Stomach (tissue), 9 donors: ENCODE measurements around the gene LEMD2. TPM values are rescaled to one million over a fixed set of nuclear protein-coding genes. Genes with fewer than 3 reads are reported as not detected.

ENCODE experiments used
- DNase-seq, 2 donors: peaks; one replicate each; pipeline versions ENCODE4 v3.0.0 to v3.0.0-alpha.2; 2013 to 2019
- H3K27ac ChIP-seq, 5 donors: fragments of 200-600 bp in 4 of 5; sonication (generic) in 4 of 5; one replicate each; pipeline ENCODE4 v1.5.1; 2013 to 2019; ENCODE audit warnings: mild to moderate bottlenecking in 1 of 5, moderate library complexity in 1 of 5
- H3K27me3 ChIP-seq, 3 donors: fragments of 200-600 bp; sonication (generic); one replicate each; pipeline ENCODE4 v1.5.1; 2017 to 2019; ENCODE audit warnings: mixed run types in 1 of 3
- H3K36me3 ChIP-seq, 4 donors: fragments of 200-600 bp; sonication (generic); 1 replicate in 3 of 4; 2 replicates in 1 of 4; pipeline ENCODE4 v1.5.1; 2016 to 2019
- H3K4me1 ChIP-seq, 4 donors: fragments of 200-600 bp; sonication (generic); one replicate each; pipeline ENCODE4 v1.5.1; 2016 to 2019
- H3K4me3 ChIP-seq, 4 donors: fragments of 200-600 bp; sonication (generic) in 3 of 4; one replicate each; pipeline ENCODE4 v1.5.1; 2016 to 2019; ENCODE audit warnings: mild to moderate bottlenecking in 1 of 4
- H3K9me3 ChIP-seq, 4 donors: fragments of 200-600 bp; sonication (generic); one replicate each; pipeline ENCODE4 v1.5.1; 2016 to 2019
- EP300 ChIP-seq: sonication (generic); formaldehyde crosslinking; IDR thresholded peaks from one replicate; pipeline ENCODE4 v1.6.1; 2017; ENCODE audit warnings: antibody characterized with exemption
- POLR2A ChIP-seq, 4 donors: fragments of 450-650 bp; IDR thresholded peaks; one replicate each; pipeline ENCODE4 v1.6.1; 2016; ENCODE audit warnings: antibody characterized with exemption in 4 of 4, control low read depth in 2 of 4, mild to moderate bottlenecking in 1 of 4, moderate library complexity in 1 of 4
- POLR2AphosphoS5 ChIP-seq, 3 donors: sonication (generic); formaldehyde crosslinking; IDR thresholded peaks; one replicate each; pipeline ENCODE4 v1.6.1; 2016; ENCODE audit warnings: antibody characterized with exemption in 3 of 3
- WGBS, 5 donors: extraction: QIAGEN DNeasy Blood & Tissue Kit in 3 of 5; methylation state at CpG; one replicate each; pipeline versions ENCODE4 v1.1.5 to v1.1.7; 2013 to 2018; 5-methylcytosine and 5-hydroxymethylcytosine counted together
- intact Hi-C: fragments of 100-400 bp; cut with DNase I; formaldehyde crosslinking; loops from one replicate; pipeline ENCODE4 v1.15.1; 2023; ENCODE audit warnings: low total_unique reads
- polyA plus RNA-seq, 3 donors: library from polyadenylated mRNA; stranded (reverse); fragments of 200-250 nt; gene quantifications; one replicate each; pipeline ENCODE4 v1.2.3, GENCODE V29; 2013
- total RNA-seq, 5 donors: library from RNA; depleted of rRNA; stranded (reverse); fragments of >200 nt; gene quantifications; one replicate each; pipeline versions ENCODE4 v1.1.0 to v1.2.3, GENCODE V29; 2014 to 2016
- TF ChIP-seq, protein P1 (sequence below), 7 experiments: fragments of 450-650 bp in 4 of 7; fragments of 200-600 bp in 3 of 7; sonication (generic) in 3 of 7; IDR thresholded peaks; one replicate each; pipeline ENCODE4 v1.5.1; 2016 to 2019; ENCODE audit warnings: antibody characterized with exemption in 7 of 7, control low read depth in 2 of 7, mild to moderate bottlenecking in 1 of 7
- donor health status: healthy with polysubstance abuse.
- donor health status: Bipolar disorder and iron deficiency.
- donor health status: healthy.

The LEMD2 gene
- total and polyA plus RNA-seq, 8 donors: 22.0 to 428 (median 54.2) TPM

DNA sequence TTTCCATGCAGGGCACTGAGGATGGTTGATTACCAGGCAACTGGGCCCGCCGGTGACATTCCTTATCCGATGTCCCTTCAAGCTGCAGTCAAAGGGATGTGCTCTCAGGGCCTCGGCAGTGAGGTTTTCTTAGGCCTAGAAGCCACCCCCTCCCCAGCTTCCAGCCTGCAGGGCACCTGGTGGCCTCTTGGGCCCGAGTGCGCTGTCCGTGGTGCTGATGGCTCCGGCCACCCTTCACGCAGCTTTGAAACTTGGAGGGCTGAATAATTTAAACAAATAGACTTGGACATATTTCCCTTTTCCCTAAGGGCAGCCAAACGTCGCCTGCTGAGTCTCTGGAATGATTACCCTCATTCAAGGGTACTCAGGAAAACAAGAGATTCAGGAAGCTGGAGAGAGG lies 23.7 kb upstream of the LEMD2 start:
- Histone ChIP-seq H3K9me3 (no peaks in the 10 kb centered on the region), H3K27me3 (peaks cover 0 to 72% (median 19%) of the 10 kb centered on the region in 3 donors), H3K27ac (no peak overlapping the region), H3K4me1 (peaks cover 0 to 10% (median 9%) of the 10 kb centered on the region in 4 donors), H3K4me3 (no peak overlapping the region), H3K36me3 (no peaks in the 10 kb centered on the region)
- DNase-seq: peak; percentile 35 to 87
- intact Hi-C loops: no loop called here
- no peak for TF ChIP-seq POLR2A (IDR thresholded peaks at IDR 0.05)
- TF ChIP-seq, protein P1, sequence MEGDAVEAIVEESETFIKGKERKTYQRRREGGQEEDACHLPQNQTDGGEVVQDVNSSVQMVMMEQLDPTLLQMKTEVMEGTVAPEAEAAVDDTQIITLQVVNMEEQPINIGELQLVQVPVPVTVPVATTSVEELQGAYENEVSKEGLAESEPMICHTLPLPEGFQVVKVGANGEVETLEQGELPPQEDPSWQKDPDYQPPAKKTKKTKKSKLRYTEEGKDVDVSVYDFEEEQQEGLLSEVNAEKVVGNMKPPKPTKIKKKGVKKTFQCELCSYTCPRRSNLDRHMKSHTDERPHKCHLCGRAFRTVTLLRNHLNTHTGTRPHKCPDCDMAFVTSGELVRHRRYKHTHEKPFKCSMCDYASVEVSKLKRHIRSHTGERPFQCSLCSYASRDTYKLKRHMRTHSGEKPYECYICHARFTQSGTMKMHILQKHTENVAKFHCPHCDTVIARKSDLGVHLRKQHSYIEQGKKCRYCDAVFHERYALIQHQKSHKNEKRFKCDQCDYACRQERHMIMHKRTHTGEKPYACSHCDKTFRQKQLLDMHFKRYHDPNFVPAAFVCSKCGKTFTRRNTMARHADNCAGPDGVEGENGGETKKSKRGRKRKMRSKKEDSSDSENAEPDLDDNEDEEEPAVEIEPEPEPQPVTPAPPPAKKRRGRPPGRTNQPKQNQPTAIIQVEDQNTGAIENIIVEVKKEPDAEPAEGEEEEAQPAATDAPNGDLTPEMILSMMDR (IDR thresholded peaks at IDR 0.05): peak in 3 of 7 experiments; percentile 12 to 42 (median 38)
- WGBS, 5 donors: 3 to 8% (median 3%) methylated on average over 11 of the region's 11 CpGs

DNA sequence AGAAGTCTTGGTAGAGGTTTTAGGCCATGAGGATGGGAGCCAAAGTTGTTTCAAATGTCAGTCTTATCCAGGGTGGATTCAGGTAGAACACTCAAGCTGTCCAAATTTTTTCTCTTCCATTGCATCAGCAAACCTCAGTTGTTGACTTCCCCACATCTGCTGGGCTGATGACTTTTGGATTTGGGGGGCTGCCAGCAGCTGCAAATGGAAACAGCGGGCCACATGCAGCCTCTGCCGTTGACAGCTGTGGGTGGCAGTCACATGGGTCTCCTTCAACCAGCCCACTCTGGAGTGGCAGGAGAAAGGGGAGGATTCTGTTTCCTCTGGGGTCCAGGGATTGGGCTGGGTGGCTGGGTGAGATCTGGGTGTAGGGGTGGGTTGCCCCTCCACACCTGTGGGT lies 20.7 kb upstream of the LEMD2 start:
- H3K36me3 ChIP-seq: no peaks in the 10 kb centered on the region
- H3K27me3 ChIP-seq: peaks cover 0 to 85% (median 21%) of the 10 kb centered on the region in 3 donors
- 24 to 64% (median 58%) methylated on average over 2 of the region's 2 CpGs for WGBS, 5 donors
- DNase-seq: peak in 1 of 2 donors; percentile 36
- intact Hi-C loops: no loop called here
- no peak for TF ChIP-seq EP300
- TF ChIP-seq POLR2A (IDR thresholded peaks at IDR 0.05): no peak
- TF ChIP-seq POLR2AphosphoS5 (IDR thresholded peaks at IDR 0.05): no peak
- TF ChIP-seq, protein P1 (IDR thresholded peaks at IDR 0.05): no peak
- H3K4me3 ChIP-seq: no peak overlapping the region
- H3K4me1 ChIP-seq: peaks cover 0 to 5% (median 0%) of the 10 kb centered on the region in 4 donors
- H3K9me3 ChIP-seq: no peaks in the 10 kb centered on the region
- no peak overlapping the region for H3K27ac ChIP-seq

DNA sequence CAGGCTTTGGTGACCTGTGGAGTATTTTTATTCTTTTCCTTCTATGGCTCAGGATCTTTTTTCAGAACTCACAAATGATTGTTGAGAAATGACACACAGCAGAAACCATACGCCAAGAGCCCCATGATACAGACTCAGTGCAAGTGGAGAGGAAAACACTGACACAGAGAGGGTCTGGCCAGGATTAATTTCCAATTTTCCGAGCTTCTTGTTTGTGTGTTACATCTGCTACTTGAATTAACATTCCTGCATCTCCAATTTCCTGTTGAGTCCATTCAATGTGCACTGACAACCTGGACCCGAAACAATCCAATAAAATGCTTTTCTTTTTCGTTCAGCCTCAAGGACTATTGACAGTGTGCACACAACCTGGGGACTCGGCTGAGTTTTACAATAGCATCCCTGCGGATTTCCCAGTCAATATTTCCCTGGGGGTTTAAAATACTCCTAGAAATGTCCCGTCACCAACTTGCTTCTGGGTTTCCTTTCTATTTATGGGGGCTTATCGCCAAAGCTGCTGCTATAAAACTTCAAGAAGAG lies 19.8 kb upstream of the LEMD2 start:
- WGBS, 5 donors: 42 to 54% (median 48%) methylated on average over 8 of the region's 8 CpGs
- intact Hi-C loops: no loop called here

DNA sequence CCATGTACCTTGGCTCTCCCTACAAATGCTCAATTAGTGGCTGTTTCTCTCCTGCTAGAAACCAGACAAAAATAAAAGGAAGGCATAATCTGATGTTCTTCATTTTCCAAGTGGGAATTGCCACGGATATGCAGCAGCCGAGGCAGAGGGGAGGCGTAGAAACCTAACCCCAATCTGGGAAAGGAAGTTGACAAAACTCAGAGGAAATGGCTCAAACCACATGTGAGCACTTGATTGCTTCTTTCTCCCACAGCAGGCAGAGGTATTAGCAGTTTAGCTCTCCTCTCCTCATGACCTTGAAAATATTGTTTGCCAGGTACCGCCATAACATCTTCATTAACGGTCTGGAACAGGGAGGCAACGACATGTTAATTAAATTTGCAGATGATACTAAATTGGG lies 18.7 kb upstream of the LEMD2 start:
- no peak for TF ChIP-seq EP300
- TF ChIP-seq, protein P1 (IDR thresholded peaks at IDR 0.05): no peak
- no peak for TF ChIP-seq POLR2A (IDR thresholded peaks at IDR 0.05)
- no peak for TF ChIP-seq POLR2AphosphoS5 (IDR thresholded peaks at IDR 0.05)
- 55 to 71% (median 68%) methylated on average over 6 of the region's 6 CpGs for WGBS, 5 donors
- DNase-seq: no peak

More for the DNA sequence above, 19.8 kb upstream of the LEMD2 start:
- no peaks in the 10 kb centered on the region for H3K9me3 ChIP-seq
- peaks cover 0 to 85% (median 16%) of the 10 kb centered on the region in 3 donors for H3K27me3 ChIP-seq
- no peak overlapping the region for H3K27ac ChIP-seq
- peaks cover 0 to 5% (median 0%) of the 10 kb centered on the region in 4 donors for H3K4me1 ChIP-seq
- no peaks in the 10 kb centered on the region for H3K36me3 ChIP-seq
- DNase-seq: no peak
- no peak overlapping the region for H3K4me3 ChIP-seq
- TF ChIP-seq, protein P1 (IDR thresholded peaks at IDR 0.05): no peak
- TF ChIP-seq EP300: no peak
- TF ChIP-seq POLR2A (IDR thresholded peaks at IDR 0.05): no peak
- no peak for TF ChIP-seq POLR2AphosphoS5 (IDR thresholded peaks at IDR 0.05)

More for the DNA sequence above, 18.7 kb upstream of the LEMD2 start:
- Histone ChIP-seq H3K9me3 (no peaks in the 10 kb centered on the region), H3K4me3 (no peak overlapping the region), H3K36me3 (no peaks in the 10 kb centered on the region), H3K27me3 (peaks cover 0 to 83% (median 14%) of the 10 kb centered on the region in 3 donors), H3K27ac (no peak overlapping the region), H3K4me1 (peaks cover 0 to 5% (median 0%) of the 10 kb centered on the region in 4 donors)
- intact Hi-C loops: no loop called here
